Breast epithelium (tissue), 4 donors: ENCODE data around the gene IL27RA. TPM values are rescaled to one million over a fixed set of nuclear protein-coding genes. Genes with fewer than 3 reads are reported as not detected.

ENCODE experiments used
- DNase-seq, 2 donors: peaks; one replicate each; pipeline ENCODE4 v3.0.0-alpha.2; 2019; ENCODE audit warnings: low spot score in 2 of 2
- H3K27ac ChIP-seq, 2 donors: fragments of 200-600 bp; sonication (generic) in 1 of 2; one replicate each; pipeline ENCODE4 v1.5.1; 2016 to 2019; ENCODE audit warnings: mild to moderate bottlenecking in 1 of 2
- H3K27me3 ChIP-seq, 2 donors: fragments of 200-600 bp; sonication (generic) in 1 of 2; one replicate each; pipeline versions ENCODE4 v1.5.1 to v1.6.0; 2017 to 2019; ENCODE audit warnings: control low read depth in 1 of 2, mild to moderate bottlenecking in 1 of 2
- H3K36me3 ChIP-seq: fragments of 200-600 bp; one replicate; pipeline ENCODE4 v1.5.1; 2019
- H3K4me1 ChIP-seq, 2 donors: fragments of 200-600 bp; sonication (generic); one replicate each; pipeline ENCODE4 v1.5.1; 2016 to 2019; ENCODE audit warnings: control low read depth in 1 of 2
- H3K4me3 ChIP-seq, 3 donors: fragments of 200-600 bp; sonication (generic); 1 replicate in 2 of 3; 2 replicates in 1 of 3; pipeline ENCODE4 v1.5.1; 2016 to 2019; ENCODE audit warnings: mild to moderate bottlenecking in 3 of 3, moderate library complexity in 2 of 3
- H3K9me3 ChIP-seq, 2 donors: fragments of 200-600 bp; sonication (generic) in 1 of 2; one replicate each; pipeline ENCODE4 v1.5.1; 2016 to 2019; ENCODE audit warnings: control low read depth in 1 of 2
- POLR2A ChIP-seq: fragments of 450-650 bp; IDR thresholded peaks from one replicate; pipeline ENCODE4 v1.6.1; 2016; ENCODE audit warnings: antibody characterized with exemption, mild to moderate bottlenecking, moderate library complexity
- POLR2AphosphoS5 ChIP-seq, 3 donors: sonication (generic); formaldehyde crosslinking; IDR thresholded peaks; one replicate each; pipeline ENCODE4 v1.6.1; 2017; ENCODE audit warnings: antibody characterized with exemption in 3 of 3
- intact Hi-C: fragments of 100-400 bp; cut with DNase I; formaldehyde crosslinking; loops from one replicate; pipeline ENCODE4 v1.15.1; 2023; ENCODE audit warnings: low total_unique reads
- total RNA-seq, 3 donors: library from RNA; depleted of rRNA; stranded (reverse); fragments of >200 nt; gene quantifications; one replicate each; pipeline ENCODE4 v1.1.0, GENCODE V29; 2016
- TF ChIP-seq, protein P1 (sequence below), 3 donors: fragments of 450-650 bp; IDR thresholded peaks; one replicate each; pipeline ENCODE4 v1.5.1; 2016 to 2017; ENCODE audit warnings: antibody characterized with exemption in 3 of 3, mild to moderate bottlenecking in 3 of 3, moderate library complexity in 3 of 3

IL27RA gene
- total RNA-seq, 3 donors from 2014 or later: 5.1 to 11.0 (median 5.2) TPM

DNA sequence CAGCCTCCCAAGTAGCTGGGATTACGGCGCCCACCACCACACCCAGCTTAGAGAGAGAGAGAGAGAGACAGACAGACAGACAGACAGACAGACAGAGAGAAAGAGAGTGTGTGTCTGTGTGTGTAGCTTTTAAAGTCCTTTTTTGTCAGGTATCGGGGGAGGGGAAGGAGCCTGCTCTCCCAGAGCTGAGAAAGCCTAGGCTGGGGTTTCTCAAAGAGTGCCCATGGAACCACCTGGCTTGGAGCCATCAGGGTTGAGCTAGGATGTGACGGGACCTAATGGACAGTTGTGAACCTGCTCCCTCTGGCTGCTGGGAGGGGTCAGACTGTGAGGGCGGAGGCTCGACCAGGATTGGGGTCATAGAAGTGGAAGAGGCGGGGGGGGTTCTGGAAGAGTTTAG lies 42.1 kb upstream of the IL27RA start:
- no peak for DNase-seq
- intact Hi-C loops: no loop called here
- no peaks in the 10 kb centered on the region for H3K9me3 ChIP-seq
- H3K27ac ChIP-seq: no peak overlapping the region
- no peak overlapping the region for H3K4me3 ChIP-seq
- H3K36me3 ChIP-seq: no peaks in the 10 kb centered on the region
- no peaks in the 10 kb centered on the region for H3K27me3 ChIP-seq
- H3K4me1 ChIP-seq: peaks cover 2 to 10% of the 10 kb centered on the region in 2 donors
- TF ChIP-seq POLR2AphosphoS5 (IDR thresholded peaks at IDR 0.05) (no peak), POLR2A (no peak)
- TF ChIP-seq, protein P1, sequence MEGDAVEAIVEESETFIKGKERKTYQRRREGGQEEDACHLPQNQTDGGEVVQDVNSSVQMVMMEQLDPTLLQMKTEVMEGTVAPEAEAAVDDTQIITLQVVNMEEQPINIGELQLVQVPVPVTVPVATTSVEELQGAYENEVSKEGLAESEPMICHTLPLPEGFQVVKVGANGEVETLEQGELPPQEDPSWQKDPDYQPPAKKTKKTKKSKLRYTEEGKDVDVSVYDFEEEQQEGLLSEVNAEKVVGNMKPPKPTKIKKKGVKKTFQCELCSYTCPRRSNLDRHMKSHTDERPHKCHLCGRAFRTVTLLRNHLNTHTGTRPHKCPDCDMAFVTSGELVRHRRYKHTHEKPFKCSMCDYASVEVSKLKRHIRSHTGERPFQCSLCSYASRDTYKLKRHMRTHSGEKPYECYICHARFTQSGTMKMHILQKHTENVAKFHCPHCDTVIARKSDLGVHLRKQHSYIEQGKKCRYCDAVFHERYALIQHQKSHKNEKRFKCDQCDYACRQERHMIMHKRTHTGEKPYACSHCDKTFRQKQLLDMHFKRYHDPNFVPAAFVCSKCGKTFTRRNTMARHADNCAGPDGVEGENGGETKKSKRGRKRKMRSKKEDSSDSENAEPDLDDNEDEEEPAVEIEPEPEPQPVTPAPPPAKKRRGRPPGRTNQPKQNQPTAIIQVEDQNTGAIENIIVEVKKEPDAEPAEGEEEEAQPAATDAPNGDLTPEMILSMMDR (IDR thresholded peaks at IDR 0.05): no peak

DNA sequence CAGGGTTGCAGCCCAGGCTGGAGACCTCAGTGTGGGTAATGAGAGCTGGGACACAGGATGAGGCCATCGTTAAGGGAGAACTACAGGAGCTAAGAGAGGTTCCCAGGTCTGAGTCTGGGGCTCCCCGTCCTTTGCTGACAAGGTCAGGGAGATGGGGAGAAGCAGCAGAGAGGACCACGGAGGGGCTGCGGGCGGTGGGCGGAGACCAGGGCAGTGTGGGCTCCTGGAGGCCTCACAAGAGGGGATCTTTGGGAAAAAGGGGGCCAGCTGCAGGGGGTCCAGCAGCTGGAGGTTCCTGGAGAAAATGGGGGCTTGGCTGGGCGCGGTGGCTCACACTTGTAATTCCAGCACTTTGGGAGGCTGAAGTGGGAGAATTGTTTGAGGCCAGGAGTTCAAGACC lies 41.5 kb upstream of the IL27RA start:
- Histone ChIP-seq H3K27me3 (no peaks in the 10 kb centered on the region), H3K36me3 (no peaks in the 10 kb centered on the region), H3K9me3 (no peaks in the 10 kb centered on the region), H3K4me1 (peaks cover 2 to 10% of the 10 kb centered on the region in 2 donors), H3K27ac (no peak overlapping the region), H3K4me3 (no peak overlapping the region)
- intact Hi-C loops: no loop called here
- no peak for DNase-seq
- no peak for TF ChIP-seq POLR2A
- TF ChIP-seq POLR2AphosphoS5 (IDR thresholded peaks at IDR 0.05): no peak
- TF ChIP-seq, protein P1 (IDR thresholded peaks at IDR 0.05): no peak

DNA sequence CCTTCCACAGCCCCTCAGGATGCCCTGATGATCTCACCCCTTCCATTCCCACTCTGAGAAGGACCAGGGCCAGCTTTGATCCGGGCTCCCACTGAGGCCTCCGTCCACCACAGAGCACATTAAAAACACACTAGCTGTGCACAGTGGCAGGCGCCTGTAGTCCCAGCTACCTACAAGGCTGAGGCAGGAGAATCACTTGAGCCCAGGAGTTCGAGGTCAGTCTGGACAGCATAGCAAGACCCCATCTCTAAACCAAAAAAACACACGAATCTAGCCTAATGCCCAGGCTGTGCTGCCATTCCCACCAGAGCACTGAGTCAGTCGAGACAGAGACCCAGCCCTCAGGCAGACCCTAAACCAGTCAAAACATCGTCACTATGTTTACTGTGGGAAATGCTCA lies 39.5 kb upstream of the IL27RA start:
- H3K4me3 ChIP-seq: no peak overlapping the region
- no peak for TF ChIP-seq POLR2AphosphoS5 (IDR thresholded peaks at IDR 0.05)
- TF ChIP-seq, protein P1 (IDR thresholded peaks at IDR 0.05): no peak
- TF ChIP-seq POLR2A: no peak
- no peaks in the 10 kb centered on the region for H3K36me3 ChIP-seq
- H3K4me1 ChIP-seq: peaks cover 0 to 3% of the 10 kb centered on the region in 2 donors
- intact Hi-C loops: no loop called here
- no peak overlapping the region for H3K27ac ChIP-seq
- DNase-seq: no peak
- no peaks in the 10 kb centered on the region for H3K9me3 ChIP-seq
- no peaks in the 10 kb centered on the region for H3K27me3 ChIP-seq

DNA sequence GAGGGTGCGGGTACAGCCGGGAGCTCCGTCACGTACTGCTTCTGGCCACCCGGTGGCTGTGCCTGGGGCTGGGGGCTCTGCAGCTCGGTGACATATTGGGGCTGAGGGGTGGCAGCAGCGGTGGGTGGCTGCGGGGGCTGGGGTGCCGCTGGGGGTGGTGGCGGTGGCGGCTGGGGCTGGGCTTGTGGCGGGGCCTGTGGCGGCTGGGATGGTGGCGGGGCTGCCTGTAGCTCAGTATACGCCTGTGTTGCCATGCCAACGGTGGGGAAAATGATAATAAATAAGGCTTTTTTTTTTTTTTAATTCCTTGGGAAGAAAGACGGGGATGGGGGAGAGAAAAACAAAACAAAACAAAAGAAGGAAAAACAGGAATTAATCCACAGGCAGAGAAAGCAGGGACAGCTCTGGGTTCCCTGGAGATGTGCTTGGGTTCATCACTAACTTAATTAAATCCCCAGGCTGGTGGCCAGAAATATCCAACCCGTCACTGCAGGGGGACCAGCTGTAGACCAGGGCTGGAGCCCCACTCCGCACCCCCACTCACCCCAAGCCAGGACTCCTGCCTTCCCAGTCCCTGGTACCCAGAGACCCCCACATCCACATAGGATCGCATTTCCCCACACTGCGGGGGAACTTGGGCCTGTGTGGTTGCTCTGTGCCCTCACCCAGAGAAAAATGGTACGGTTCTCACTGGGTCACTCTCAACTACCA lies 37.8 kb upstream of the IL27RA start:
- Histone ChIP-seq H3K36me3 (no peaks in the 10 kb centered on the region), H3K9me3 (peaks cover 0 to 3% of the 10 kb centered on the region in 2 donors), H3K27me3 (no peaks in the 10 kb centered on the region), H3K4me3 (no peak overlapping the region), H3K27ac (no peak overlapping the region), H3K4me1 (no peaks in the 10 kb centered on the region)
- intact Hi-C loops: no loop called here
- TF ChIP-seq, protein P1 (IDR thresholded peaks at IDR 0.05): no peak
- TF ChIP-seq POLR2A: no peak
- no peak for TF ChIP-seq POLR2AphosphoS5 (IDR thresholded peaks at IDR 0.05)
- DNase-seq: no peak

DNA sequence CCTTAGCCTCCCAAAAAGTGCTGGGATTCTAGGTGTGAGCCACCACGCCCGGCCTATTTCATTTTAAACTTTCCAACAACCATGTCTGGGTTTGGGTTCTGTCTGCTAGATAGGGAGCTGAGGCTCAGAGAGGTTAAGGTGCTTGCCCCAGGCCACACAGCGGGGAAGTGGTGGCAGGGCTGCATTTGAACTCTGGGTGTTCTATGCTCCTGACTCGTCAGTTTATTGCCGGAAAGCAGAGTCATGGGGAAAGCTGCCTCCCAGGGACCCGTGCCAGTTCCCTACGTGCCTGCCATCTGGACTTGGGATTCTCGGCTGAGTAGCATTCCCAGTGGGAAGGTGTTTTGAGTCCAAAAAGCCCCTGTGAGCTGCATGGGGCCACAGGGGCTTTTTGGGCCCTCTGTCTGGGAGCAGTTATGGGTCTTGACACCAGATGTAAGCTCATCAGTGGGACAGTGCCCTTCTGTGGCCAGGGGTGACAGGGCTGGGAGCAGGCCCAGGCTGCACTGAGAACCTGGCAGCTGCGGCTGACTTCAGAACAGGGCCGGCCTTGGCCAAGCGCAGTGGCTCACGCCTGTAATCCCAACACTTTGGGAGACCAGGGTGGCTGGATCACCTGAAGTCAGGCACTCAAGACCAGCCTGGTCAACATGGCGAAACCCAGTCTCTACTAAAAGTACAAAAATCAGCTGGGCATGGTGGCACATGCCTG lies 36.4 kb upstream of the IL27RA start:
- H3K9me3 ChIP-seq: peaks cover 0 to 8% of the 10 kb centered on the region in 2 donors
- no peak overlapping the region for H3K4me3 ChIP-seq
- H3K27ac ChIP-seq: no peak overlapping the region
- H3K27me3 ChIP-seq: no peaks in the 10 kb centered on the region
- intact Hi-C loops: no loop called here
- no peaks in the 10 kb centered on the region for H3K4me1 ChIP-seq
- TF ChIP-seq POLR2A: no peak
- TF ChIP-seq, protein P1 (IDR thresholded peaks at IDR 0.05): no peak
- no peak for TF ChIP-seq POLR2AphosphoS5 (IDR thresholded peaks at IDR 0.05)
- DNase-seq: no peak
- no peaks in the 10 kb centered on the region for H3K36me3 ChIP-seq
